Upper lobe of left lung (tissue), 4 donors: ENCODE measurements around the gene LYRM4.

ENCODE experiments used
- CTCF ChIP-seq, 6 experiments: fragments of 450-650 bp in 4 of 6; fragments of 200-600 bp in 2 of 6; sonication (generic) in 2 of 6; IDR thresholded peaks; one replicate each; pipeline ENCODE4 v1.5.1; 2016 to 2019; ENCODE audit warnings: antibody characterized with exemption in 6 of 6
- EP300 ChIP-seq, 4 donors: sonication (generic); formaldehyde crosslinking; IDR thresholded peaks; one replicate each; pipeline ENCODE4 v1.5.1; 2017; ENCODE audit warnings: antibody characterized with exemption in 4 of 4, control low read depth in 2 of 4
- POLR2A ChIP-seq, 4 donors: fragments of 450-650 bp; IDR thresholded peaks; one replicate each; pipeline ENCODE4 v1.5.1; 2016 to 2017; ENCODE audit warnings: antibody characterized with exemption in 4 of 4, mild to moderate bottlenecking in 2 of 4
- POLR2AphosphoS5 ChIP-seq, 2 donors: sonication (generic); formaldehyde crosslinking; IDR thresholded peaks; one replicate each; pipeline ENCODE4 v1.5.1; 2017; ENCODE audit warnings: antibody characterized with exemption in 2 of 2

- TF ChIP-seq CTCF (IDR thresholded peaks at IDR 0.05) (no peak), POLR2AphosphoS5 (IDR thresholded peaks at IDR 0.05) (no peak), POLR2A (IDR thresholded peaks at IDR 0.05) (no peak), EP300 (IDR thresholded peaks at IDR 0.05) (no peak)
Measured at GRCh38 chr6:5287205-5287965, 26.6 kb upstream of the LYRM4 start.
